Measurements from ENCODE around the gene THTPA. TPM values are rescaled to one million over a fixed set of nuclear protein-coding genes. Genes with fewer than 3 reads are reported as not detected.

Gene THTPA, protein sequence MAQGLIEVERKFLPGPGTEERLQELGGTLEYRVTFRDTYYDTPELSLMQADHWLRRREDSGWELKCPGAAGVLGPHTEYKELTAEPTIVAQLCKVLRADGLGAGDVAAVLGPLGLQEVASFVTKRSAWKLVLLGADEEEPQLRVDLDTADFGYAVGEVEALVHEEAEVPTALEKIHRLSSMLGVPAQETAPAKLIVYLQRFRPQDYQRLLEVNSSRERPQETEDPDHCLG
- polyA plus RNA-seq (ENCODE audit: insufficient read depth in 1 of 5, insufficient read length in 5 of 5, low replicate concordance in 1 of 5): 10 to 100 TPM; 10.7 to 15.3 (median 12.1) TPM
- long read RNA-seq, donor 1, partial matches to known transcripts: 0 of 8 reads
- long read RNA-seq, donor 1, other reads (novel, unspliced or antisense): 0 of 8 reads
- long read RNA-seq, donor 2, transcript THTPA-201 (2 exons, 2,860 nt): major isoform, 5 of 9 reads
- long read RNA-seq, donor 2, partial matches to known transcripts: 0 of 9 reads
- long read RNA-seq, donor 2, other reads (novel, unspliced or antisense): 0 of 9 reads
- long read RNA-seq, donor 3, transcript THTPA-205 (2 exons, 571 nt): major isoform, 5 of 9 reads
- long read RNA-seq, donor 3, partial matches to known transcripts: 0 of 9 reads
- long read RNA-seq, donor 3, other reads (novel, unspliced or antisense): 0 of 9 reads
- long read RNA-seq, donor 4, partial matches to known transcripts: 0 of 6 reads
- long read RNA-seq, donor 4, other reads (novel, unspliced or antisense): 0 of 6 reads
- long read RNA-seq, donor 5, transcript THTPA-205 (2 exons, 571 nt): major isoform, 6 of 11 reads
- long read RNA-seq, donor 5, partial matches to known transcripts: 0 of 11 reads
- long read RNA-seq, donor 5, other reads (novel, unspliced or antisense): 0 of 11 reads
- long read RNA-seq, donor 6, partial matches to known transcripts: 0 of 4 reads
- long read RNA-seq, donor 6, other reads (novel, unspliced or antisense): 0 of 4 reads
- long read RNA-seq, donor 7, partial matches to known transcripts: 0 of 3 reads
- long read RNA-seq, donor 7, other reads (novel, unspliced or antisense): 0 of 3 reads
- long read RNA-seq, donor 8, partial matches to known transcripts: 0 of 2 reads
- long read RNA-seq, donor 8, other reads (novel, unspliced or antisense): 0 of 2 reads

DNA sequence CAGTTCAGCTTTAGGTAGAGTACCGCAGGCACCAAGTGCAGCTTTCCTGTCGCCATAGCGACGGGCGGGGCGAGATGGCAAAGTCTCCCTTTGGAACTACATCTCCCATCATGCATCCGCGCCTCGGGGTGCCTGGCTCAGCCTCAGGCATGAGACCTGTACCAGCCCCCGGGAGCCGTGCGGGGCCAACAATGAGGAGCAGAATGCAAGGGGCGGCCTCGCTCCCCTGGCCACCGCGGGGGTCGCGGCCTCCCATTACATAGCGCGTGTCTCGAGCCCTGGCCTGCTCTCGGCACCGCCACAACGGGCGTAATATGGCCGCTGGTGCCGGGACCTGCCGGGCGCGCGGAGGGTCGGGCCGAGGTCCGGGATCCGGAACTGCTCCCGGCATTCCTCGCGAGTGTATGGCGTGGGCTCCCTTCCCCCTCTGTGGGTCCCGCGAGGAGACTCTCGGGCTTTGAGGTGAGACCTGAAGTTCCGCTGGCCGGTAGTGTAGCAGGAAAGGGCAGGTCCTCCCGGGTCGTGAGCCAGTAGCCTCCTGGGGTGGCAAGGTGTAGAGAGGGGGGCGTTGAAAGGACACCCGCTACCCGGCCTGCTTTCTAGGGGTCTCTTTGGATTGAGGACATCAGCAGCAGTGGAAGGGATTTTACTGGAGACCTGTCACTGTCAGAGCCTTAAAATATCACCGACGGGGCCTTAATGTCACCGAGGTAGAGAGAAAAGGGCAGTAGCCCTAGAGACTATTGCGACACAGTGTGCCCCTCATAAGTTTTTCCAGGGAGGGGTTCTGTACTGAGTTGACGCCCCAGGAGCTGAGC, at the start of gene THTPA:
THTPA (plus strand) TSS at position 390 of the 818 bp plus-strand sequence. CDS start 487 bp downstream, outside the sequence.
- DNase-seq: peak; percentile 85 to 90

DNA sequence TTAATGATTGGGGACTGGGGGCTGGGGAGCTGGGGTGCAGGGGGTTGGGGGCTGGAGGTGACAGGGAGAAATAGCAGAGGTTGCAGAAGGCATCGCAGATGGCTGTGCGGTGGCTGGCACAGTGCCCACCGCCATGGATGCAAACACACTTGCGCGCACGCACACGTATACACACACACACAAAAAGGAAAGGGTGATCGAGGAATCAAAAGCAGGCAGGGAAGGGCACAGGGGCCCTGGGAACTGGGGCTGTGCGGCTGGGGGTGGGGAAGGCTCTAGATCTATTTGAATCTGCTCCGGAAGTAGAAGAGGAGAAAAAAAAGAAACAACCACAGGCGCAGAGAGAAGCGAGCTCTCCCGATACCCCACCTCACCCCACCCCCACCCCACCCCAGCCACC, 43.9 kb upstream of the THTPA start:
- DNase-seq: no peak

DNA sequence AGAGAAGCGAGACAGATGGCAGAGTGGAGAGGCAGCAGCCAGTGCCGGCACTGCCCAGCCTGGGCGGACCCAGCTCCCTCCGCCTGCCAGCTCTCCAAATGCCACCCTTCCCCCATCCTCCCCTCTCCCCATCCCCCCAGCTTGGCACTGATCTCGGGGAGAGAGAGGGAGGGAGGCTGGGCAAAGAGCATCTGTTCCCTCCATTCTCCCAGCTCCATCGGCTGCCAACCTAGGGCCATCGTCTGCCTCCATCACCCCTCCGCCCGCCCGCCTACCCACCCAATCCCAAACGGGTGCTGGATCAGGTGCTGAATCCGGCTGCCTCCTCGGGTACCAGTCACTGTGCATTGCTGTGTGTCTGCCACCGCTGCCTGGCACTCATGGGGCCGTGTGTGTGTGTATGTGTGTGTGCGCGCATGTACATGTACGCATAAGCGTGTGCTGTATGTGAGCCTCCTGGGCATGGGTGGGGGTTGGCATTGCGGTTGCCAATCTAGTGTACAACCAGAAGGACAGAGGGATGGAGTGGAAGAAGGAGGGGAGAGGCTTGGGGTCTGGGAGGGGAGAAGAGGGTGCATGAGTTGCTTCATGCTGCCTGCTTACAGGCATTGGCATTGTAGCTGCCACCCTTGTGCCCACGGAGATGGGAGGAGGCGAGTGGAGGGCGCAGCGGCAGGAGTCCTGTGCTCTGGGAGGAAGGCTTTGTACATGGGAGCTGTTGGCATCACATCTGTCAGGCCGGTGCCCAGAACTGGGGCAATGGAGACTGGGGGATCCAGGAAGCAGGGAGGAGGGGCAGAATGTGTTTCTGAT, 42.9 kb upstream of the THTPA start:
- no peak for DNase-seq

DNA sequence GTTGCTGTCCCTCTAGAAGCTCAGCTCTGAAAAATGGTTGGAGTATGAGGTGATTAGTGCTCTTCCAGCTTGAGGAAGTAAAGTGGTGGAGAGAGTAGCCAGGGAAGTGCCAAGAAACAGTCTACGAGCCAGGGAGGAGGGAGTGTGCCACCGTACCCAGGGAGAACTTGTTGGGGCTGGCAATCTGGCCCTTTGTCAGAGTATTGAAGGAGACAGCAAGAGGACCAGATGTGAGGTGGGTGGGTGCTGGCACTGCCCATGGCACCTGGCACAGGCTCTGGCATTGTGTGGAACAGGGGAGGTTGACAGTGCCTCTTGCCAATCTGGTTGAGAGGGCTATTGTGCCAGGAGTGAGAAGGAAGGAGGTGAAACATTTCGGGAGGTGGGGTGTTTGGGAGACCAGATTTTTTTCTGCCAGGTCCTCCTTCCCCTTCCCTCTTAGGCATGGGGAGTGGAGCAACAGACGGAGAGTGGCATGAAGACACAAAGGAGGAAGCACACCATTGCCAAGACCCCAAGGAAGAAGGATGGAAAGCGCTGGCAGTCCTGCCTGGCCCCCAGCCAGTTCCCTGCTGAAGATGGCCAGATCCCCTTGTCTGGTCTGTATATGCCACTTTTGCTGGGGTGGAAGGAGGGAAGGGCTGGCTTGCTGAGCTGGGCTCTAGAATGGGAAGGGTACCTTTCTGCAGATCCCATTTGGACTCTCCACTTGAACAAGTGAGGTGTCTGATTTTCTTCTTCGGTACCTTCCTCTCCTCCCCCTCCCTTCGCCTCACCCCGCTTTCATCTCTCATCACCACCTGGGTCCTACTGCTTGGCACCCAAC, 42.0 kb upstream of the THTPA start:
- DNase-seq: no peak

DNA sequence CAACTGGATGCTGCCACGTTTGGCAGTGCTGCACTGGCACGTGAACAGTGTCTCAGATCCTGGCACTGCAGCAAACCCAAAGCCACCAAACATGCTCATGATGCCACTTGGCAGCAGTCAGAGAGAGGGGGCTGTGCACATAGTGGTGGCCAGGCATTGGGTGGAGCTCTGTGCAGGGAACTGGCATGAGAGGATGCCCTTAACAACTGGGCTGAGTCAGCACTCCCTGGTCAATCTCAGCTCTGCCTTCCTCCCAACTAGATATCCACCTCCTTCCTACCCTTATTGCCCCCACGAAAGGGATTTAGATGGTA, 41.5 kb upstream of the THTPA start:
- no peak for DNase-seq

DNA sequence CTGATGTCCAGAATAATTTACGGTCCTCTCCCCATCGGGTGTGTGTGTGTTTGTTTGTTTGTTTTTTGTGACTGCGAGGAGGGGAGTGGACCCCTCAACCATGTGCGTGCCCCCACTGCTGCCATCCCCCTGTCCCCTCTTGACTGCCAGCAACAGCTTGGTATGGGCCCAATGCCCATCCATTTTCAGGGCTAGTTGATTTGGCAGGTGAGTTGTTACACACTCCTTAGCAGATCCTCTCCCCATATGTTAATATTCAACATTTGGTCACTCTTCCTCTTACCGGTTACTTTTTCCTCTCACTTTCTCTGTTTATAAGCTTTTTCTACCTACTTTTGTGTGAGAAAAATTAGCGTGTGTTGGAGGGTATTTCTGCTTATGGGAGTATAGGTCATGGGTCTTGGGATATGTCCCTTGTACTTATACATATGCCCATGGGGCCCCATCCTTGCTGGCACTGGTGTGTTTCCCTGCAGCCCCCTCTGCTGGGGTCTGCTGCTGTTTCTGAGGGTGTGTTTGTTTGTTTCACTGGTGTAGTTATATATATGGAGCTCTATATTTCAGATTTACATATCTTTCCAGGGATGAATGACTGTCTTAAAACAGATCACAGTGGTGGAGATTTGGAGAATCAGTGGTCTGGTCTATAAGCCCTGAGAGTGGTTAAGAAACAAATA, 38.3 kb upstream of the THTPA start:
- no peak for DNase-seq

DNA sequence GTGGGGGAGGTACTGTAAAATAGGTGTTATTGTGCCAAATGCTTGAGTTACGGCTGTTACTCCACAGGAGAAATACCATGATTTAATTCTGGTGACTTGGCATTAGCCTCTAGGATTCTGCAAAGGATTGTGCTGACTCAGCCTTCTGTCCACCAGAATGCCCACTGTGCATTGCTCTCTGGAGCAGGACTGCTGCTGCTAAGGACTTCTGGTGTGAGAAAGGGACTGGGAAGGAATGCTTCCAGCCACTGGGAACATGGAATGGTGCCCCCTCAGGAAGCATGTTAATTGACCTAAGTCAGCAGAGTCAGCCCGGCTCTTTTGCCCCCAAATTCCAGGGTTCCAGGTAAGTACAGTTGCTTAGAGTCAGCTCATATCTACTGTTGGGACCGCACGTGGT, 37.4 kb upstream of the THTPA start:
- no peak for DNase-seq

DNA sequence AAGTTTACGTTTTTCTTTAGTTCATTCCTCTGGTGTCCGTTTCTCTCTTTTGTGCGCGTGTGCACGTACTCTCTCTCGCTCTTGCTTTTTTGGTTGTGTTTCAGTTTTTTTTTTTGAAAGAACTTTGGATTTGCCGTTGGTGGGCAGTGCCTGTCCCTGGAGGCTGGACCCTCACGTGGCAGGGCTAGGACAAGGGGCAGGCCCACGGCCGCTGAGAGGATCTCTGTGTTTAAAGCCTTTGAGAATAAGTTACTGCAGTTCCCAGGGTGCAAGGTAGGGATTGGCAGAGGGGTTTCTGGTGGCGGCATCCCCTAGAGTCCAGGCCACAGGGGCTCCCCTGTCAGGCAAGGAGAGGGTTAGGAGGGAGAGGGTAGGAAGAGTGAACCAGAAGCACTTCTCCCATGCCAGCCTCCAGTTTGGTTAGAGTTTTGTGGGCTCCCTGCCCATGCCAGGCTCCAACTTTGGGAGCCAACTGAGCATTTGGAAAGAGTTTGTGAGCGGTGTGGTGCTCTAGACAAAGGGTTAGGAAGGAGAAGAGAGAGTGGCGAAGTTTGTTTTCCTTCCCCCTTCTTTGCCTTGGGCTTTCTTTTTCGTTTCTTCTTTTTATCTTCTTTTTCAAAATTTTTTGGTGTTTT, 35.1 kb upstream of the THTPA start:
- no peak for DNase-seq

DNA sequence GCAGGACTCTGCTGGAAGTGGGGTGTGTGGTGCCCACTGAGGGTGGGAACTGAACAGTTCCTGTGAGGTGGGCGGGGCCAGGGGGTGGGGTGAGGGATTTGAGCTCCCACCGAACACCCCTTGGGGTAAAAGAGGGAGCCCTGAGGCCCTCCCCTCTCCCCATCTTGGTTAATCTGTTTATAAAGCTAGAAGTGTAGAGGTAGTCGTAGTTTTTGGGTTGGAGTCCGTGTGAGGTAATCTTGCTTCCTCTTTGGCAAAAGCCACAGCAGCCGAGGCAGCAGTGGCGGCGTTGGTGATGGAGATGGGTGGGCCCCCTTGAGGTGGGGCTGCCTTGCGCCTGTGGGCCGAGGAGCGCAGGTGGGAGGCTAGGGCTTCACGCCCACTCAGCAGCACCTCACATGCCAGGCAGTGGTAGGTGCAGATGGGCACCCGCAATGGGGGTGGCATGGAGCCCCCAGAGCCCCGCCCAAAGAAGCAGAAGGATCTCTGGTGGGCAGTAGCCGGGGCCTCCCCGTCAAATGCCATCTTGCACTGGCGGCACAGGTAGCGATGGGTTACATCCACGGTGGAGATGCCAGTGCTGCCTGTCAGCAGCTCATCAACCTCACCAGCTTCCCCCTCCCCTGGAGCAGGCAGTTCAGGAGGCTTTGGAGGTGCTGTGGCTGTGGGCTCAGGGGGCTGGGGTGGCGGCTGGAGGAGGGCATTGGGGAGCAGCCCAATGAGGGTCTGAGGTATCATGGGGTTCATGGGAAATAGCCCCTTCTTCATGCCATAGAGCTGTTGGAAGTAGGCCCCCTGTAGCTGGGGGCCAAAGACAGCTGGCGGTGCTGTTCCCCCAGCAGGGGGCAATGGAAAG, 34.1 kb upstream of the THTPA start:
- DNase-seq: no peak

DNA sequence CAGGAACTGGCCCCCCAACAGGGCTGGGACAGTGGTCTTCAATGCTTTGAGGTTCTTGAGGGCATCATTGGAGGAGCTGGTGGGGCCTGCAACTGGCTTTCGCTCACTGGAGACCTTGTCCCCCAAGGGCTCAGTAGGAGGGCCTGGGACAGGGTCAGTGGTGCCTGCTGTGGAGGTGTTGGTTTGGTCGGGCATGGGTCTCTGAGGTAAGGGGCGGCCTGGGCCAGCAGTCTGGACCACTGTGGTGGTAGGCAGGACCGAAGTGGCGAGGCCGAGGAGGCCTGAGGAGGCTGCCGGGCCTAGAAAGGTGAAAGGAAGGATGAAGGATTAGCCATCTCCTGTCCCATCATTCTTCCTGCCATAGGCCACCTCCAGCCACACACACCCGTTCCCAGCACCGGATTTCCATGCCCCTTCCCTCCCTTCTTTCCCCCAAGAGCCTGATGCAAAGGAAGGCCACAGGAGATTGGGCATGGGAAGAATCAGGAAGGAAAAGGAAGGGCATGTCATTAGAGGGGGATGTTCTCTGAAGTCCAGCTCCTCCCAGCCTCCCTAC, 33.4 kb upstream of the THTPA start:
- DNase-seq: no peak

DNA sequence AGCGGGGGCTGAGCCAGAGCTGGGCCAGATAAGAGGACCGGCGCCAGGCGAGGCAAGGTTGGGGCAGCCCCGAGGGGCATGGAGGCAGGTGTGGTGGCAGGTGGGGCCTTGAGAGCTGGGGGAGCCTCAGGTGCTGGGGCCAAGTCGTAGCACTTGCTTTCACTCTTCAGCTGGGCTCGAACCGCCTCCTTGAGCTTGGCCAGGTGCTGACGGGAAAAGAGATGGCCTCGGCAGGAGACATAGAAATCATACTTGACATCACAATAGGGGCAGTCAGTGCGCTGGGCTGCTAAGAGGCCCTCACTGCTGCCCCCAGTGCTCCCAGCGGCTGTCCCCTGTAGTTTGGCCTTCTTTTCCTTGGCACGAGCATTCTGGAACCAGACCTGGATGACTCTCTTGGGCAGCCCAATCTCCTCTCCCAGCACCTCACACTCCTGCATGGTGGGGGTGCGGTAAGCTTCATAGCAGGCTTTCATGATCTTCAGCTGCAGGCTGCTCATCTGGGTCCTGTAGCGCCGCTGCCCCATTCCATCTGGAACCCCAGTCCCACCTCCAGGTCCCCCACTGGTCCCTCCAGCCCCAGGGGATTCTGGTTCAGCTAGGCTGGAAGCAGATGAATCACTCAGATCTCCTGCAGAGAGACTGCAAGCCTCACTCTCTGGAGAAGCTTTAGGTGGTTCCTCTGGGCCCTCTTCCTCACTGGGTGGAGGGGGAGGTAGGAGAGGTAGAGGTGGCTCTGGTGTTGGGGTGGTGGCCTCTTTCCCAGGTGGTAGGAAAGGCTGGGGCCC, 32.6 kb upstream of the THTPA start:
- no peak for DNase-seq

DNA sequence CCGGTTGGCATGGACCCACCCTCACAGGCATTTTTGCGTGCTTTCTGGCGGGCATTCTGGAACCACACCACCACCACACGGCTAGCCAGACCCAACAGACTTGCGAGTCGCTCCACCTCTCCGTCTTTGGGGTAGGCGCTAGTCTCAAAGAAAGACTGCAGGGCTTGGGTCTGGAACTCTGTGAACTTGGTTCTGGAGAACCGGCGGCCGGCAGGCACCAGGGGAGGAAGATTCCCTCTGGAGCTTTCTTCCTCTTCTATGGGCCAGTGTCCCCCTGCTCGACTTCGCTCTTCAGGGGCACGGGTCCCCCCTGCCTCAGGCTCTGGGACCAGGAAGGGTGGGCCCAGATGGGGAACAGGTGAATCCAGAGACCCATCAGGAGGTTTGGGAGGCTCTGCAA, 31.1 kb upstream of the THTPA start:
- DNase-seq: no peak

DNA sequence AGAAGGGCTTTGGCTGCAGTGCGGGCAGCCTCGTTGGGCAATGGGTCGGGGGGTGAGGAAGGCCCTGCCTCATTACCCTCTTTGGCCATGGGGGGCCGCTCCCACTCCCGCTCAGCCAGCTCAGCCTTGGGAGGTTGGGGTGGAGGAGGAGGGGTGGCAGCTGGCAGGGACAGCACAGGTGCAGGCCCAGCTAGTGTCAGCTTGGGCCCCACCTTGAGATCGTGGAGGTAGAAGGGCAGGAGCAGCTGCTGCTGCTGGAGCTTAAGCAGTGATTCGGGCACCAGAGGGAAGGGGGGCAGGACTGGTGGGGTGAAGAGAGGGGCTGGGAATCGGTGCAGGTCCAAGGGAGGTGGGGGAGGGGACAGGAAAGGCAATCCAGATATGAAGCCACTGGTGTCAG, 30.5 kb upstream of the THTPA start:
- DNase-seq: no peak

DNA sequence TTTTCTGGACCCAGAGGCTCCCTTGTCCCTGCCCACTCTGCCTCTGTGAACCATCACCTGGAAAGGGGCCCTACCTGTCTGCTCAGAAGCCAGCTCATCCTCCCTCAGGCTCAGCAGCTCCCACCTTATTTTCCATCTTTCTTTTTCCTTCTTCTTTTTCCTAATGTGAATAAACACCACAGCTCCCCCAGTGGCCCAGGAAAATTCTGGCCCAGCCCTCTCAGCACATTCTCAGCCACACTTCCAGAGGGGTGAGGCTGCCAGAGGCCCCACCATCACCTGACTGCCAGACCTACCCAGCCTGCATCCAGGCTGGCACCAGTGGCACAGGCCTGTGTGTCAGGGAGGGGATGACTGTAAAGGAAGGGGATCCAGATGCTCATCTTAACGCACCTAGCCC, 27.5 kb upstream of the THTPA start:
- no peak for DNase-seq

DNA sequence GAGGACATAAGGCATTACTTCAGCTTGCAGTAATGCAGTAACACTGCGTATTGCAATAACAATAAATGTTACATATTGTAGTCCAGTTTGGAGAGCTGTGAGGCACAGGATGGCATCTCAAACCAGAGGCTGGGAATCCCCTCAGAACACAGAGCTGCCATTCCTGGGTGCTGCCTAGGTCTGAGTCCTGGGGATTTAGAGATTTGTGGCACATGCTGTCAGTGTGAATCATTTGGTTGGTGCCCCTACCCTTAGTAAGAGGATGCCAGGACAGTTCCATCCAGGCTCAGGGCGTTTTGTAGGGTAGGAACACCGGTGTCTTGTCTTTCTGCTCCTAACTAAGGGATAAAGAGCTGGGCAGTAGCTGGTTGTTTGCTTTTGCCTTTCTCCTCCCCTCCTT, 27.1 kb upstream of the THTPA start:
- no peak for DNase-seq

DNA sequence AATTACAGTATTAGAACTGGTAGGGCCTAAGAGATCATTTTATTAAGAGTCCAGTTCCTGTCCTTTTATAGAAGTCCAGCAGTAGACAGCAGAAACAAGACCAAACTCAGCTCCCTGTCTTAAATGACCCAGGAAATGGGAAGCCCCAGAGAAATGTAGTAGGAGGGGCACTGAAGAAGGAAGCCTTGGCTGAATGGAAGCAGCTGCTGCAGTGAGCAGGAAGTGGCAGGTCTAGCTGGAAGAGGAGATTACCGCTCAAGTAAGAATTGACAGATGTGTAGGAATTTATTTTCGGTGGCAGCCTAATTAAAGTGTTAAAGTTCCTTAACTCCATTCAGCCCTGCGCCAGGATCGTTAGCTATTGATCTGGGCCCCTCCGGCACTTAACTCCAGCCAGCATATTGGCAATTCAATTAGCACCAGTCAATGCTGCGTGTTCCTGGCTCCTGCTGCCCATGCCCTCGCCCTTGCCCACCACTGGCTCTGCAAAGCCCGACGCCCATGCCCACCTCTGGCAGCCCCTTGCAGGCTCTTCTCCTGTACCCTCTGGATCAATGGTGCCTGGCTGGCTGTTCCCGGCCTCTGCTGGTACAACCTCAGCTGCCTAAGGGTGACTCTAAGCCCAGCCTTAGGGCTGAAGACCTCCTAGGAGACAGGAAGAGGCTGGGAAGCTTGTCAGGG, 25.6 kb upstream of the THTPA start:
- DNase-seq: peak in 1 of 2 donors; percentile 46
